Measurements from ENCODE around the gene CMC4. TPM values are rescaled to one million over a fixed set of nuclear protein-coding genes. Genes with fewer than 3 reads are reported as not detected.

CMC4 gene
- total RNA-seq, 2 donors from 2014 or later: 5.6 to 6.6 TPM

DNA sequence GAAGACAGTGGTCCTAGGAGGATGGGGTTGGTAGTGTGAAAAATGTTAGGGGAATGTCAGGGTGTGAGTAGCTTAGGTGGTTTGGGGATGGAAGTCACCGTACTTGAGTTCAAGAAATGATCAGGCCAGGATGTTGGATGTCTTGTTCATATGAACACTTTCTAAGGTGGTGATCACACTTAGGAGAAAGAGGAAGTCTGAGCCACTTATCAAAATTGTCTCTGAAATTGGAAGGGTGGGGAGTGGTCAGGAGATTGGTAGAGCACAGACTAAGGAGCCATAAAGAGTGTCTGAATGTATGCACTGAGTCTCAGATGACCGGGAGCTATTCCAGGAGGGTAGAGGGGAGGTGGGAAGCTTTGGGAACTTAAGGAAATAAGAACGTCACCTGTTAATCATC is 17.3 kb downstream of the CMC4 start:
- intact Hi-C loops (cut with DNase I): no loop called here
- Histone ChIP-seq H3K27me3 (no peaks in the 10 kb centered on the region), H3K9ac (ENCODE audit: low read depth in 2 of 2, low read length in 2 of 2) (no peak overlapping the region), H3K4me1 (no peaks in the 10 kb centered on the region), H3K9me3 (no peaks in the 10 kb centered on the region), H3K27ac (no peak overlapping the region), H3K36me3 (no peaks in the 10 kb centered on the region), H3K4me3 (no peak overlapping the region)
- DNase-seq: no peak
- TF ChIP-seq, protein P1, sequence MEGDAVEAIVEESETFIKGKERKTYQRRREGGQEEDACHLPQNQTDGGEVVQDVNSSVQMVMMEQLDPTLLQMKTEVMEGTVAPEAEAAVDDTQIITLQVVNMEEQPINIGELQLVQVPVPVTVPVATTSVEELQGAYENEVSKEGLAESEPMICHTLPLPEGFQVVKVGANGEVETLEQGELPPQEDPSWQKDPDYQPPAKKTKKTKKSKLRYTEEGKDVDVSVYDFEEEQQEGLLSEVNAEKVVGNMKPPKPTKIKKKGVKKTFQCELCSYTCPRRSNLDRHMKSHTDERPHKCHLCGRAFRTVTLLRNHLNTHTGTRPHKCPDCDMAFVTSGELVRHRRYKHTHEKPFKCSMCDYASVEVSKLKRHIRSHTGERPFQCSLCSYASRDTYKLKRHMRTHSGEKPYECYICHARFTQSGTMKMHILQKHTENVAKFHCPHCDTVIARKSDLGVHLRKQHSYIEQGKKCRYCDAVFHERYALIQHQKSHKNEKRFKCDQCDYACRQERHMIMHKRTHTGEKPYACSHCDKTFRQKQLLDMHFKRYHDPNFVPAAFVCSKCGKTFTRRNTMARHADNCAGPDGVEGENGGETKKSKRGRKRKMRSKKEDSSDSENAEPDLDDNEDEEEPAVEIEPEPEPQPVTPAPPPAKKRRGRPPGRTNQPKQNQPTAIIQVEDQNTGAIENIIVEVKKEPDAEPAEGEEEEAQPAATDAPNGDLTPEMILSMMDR (IDR thresholded peaks at IDR 0.05): no peak

DNA sequence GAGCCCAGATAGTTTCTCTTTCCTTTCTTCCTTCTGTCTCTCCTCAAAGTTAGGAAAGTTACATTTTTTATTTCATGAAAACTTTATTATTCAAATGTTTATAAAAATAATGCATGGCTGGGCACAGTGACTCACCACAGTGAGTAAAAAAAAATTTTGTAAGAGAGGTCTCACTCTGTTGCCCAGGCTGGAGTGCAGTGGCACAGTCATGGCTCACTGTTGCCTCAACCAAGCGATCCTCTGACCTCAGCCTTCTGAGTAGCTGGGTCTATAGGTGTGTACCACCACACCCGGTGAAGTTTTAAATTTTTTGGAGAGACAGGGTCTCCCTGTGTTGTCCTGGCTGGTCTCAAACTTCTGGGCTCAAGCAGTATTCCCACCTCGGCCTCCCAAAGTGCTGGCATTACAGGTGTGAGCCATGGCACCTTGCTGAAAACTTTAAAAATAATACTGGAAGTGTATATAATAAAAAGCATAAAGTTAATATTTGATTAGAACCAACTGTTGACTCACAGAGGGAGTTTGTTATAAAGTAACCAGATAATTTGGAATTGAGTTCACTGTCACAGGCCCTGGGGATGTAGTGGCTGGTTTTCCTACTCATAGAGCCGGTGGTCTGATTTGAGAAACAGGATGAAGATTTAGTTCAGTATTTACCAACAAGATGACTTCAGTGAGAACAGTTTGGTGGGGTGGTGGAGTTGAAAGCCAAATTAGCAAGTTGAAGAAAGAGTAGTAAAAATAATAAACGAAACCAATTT is 18.0 kb downstream of the CMC4 start:
- Histone ChIP-seq H3K9me3 (no peaks in the 10 kb centered on the region), H3K4me3 (no peak overlapping the region), H3K27me3 (no peaks in the 10 kb centered on the region), H3K36me3 (no peaks in the 10 kb centered on the region), H3K9ac (ENCODE audit: low read depth in 2 of 2, low read length in 2 of 2) (no peak overlapping the region), H3K27ac (no peak overlapping the region), H3K4me1 (no peaks in the 10 kb centered on the region)
- no peak for DNase-seq
- intact Hi-C loops (cut with DNase I): no loop called here
- TF ChIP-seq, protein P1 (IDR thresholded peaks at IDR 0.05): no peak

DNA sequence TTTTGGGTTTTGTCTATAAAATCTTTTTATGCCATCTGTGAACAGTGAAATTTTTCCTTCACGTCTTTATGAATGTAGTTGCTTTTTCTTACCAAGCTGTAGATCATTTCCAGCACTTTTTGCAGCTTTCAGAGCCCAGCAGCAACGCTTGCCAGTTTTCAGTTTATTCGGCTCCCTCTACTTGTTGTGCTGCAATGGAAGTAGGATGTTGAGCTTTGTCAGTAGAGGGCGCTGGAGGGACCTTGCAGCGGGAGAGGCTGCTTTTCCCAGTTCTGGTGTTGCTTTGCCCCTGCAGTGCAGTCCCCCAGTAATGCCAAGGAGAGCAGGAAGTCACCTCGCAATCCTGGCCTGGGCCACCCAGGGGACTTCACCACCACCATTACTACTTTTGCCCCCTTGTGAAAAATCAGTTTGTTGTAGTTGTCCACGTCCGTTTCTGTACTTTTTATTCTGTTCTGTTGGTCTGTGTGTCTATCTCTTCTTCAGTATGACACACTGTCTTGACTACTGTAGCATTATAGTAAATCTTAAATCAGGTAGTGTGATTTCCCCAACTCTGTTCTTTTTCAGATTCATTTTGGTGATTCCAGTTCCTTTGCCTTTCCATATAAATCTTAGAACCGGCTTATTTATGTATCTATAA is 21.8 kb downstream of the CMC4 start:
- Histone ChIP-seq H3K4me3 (no peak overlapping the region), H3K9me3 (no peaks in the 10 kb centered on the region), H3K27me3 (no peaks in the 10 kb centered on the region), H3K36me3 (no peaks in the 10 kb centered on the region), H3K9ac (ENCODE audit: low read depth in 2 of 2, low read length in 2 of 2) (no peak overlapping the region), H3K4me1 (no peaks in the 10 kb centered on the region), H3K27ac (no peak overlapping the region)
- TF ChIP-seq, protein P1 (IDR thresholded peaks at IDR 0.05): peak; percentile 46
- peak; percentile 71 for DNase-seq
- intact Hi-C loops (cut with DNase I): no loop called here

DNA sequence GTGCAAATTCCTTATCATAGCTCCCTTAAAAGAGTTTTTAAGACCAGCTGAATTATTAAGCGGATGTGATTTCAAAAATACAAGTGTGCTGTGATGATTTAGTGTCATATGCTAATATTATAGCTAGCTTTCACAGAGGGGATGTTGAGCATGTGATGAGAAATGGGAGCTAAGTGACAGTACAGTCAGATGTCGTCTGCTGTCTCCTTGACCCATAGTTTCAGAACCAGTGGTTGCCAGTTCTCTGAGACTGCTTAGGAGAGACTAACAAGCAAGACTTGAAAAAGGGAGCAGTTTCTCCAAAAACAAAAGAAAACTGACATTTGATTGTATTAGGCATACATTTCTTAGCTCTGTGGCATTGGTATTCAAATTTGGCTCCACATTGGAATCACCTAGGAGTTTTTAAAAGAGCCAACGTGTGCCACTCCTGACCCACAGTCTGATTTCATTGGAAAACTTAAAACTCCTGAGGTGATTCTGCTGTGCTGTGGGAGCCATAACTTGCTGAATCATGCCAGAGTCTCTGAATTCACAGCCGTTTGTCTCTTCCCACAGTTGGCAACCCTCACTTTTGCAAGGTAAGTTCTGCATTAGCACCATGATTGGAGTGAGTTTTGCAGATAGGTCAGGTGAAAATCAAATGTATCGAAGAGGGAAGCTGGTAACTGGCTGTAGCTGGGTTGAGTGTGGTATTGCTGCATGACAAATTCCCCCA is 24.0 kb downstream of the CMC4 start:
- H3K27ac ChIP-seq: no peak overlapping the region
- H3K4me3 ChIP-seq: no peak overlapping the region
- no peak overlapping the region for H3K9ac ChIP-seq (ENCODE audit: low read depth in 2 of 2, low read length in 2 of 2)
- no peaks in the 10 kb centered on the region for H3K9me3 ChIP-seq
- TF ChIP-seq, protein P1 (IDR thresholded peaks at IDR 0.05): no peak
- DNase-seq: no peak
- no peaks in the 10 kb centered on the region for H3K36me3 ChIP-seq
- H3K4me1 ChIP-seq: no peaks in the 10 kb centered on the region
- intact Hi-C loops (cut with DNase I): no loop called here
- no peaks in the 10 kb centered on the region for H3K27me3 ChIP-seq

DNA sequence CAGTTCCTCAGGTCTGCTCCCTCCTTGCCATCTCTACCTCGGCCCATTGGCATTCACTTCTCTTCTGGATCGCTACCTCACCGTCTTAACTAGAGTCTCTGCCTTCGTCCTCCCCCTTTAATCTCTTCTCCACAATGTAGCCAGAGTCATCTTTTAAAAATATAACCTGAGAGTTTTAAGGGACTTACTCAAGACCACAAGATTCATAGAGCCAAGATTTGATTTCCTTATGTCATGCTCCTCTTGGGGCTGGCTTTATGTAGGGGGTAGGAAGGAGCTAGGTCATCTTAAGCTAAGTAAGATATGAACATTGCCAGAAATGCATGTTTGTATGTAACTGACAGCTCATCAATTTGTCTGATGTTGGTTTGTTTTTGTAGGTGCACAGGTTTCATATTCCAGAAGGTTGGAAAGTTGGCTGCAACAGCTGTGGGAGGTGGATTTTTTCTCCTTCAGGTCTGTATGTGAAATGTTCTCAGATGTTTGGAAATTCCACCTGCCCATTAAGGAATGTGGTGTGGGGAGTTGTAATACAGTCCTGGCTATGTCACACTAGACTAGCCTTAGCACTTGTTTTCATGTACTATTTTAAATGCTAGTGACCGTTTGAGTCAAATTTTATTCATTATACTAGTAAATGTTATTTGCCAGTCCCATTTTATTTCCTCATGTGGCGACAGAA is 24.7 kb downstream of the CMC4 start:
- no peak for DNase-seq
- H3K27me3 ChIP-seq: no peaks in the 10 kb centered on the region
- no peak overlapping the region for H3K4me3 ChIP-seq
- TF ChIP-seq, protein P1 (IDR thresholded peaks at IDR 0.05): no peak
- no peaks in the 10 kb centered on the region for H3K36me3 ChIP-seq
- no peak overlapping the region for H3K9ac ChIP-seq (ENCODE audit: low read depth in 2 of 2, low read length in 2 of 2)
- intact Hi-C loops (cut with DNase I): no loop called here
- no peak overlapping the region for H3K27ac ChIP-seq
- no peaks in the 10 kb centered on the region for H3K4me1 ChIP-seq
- no peaks in the 10 kb centered on the region for H3K9me3 ChIP-seq

Measured in colonic mucosa (tissue), 4 donors.